HG03439 (cell line): ENCODE measurements around the gene GOLGA6C.
A peak's percentile ranks its signal among the peaks of the same experiment; 100 is the strongest.
"Not testable (repeated sequence)": the region's sequence is repeated elsewhere in the genome, so short reads cannot be mapped to it uniquely, and the experiment has no call there.

Experiments used
- ATAC-seq: cut with Tn5 transposase; IDR thresholded peaks from one replicate; pipeline ENCODE4 v1.9.1; 2021; ENCODE audit warnings: mild to moderate bottlenecking, moderate library complexity; ENCODE audit not compliant: unreplicated experiment

The GOLGA6C gene

DNA sequence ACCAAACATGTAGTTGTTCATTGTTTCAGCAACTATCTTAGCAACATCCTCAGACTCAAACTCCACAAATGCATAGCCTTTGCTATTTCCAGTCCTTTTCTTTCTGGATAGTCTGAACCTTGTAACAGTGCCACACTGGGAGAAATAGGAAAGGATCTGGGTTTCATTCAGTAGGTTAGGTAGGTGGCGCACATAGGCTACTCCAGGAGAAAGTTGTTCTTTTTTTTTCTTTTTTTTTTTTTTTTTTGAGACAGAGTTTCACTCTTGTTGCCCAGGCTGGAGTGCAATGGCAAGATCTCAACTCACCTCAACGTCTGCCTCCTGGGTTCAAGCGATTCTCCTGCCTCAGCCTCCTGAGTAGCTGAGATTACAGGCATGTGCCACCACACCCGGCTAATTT lies 5.8 kb upstream of the GOLGA6C start:
- not testable (repeated sequence) for ATAC-seq

DNA sequence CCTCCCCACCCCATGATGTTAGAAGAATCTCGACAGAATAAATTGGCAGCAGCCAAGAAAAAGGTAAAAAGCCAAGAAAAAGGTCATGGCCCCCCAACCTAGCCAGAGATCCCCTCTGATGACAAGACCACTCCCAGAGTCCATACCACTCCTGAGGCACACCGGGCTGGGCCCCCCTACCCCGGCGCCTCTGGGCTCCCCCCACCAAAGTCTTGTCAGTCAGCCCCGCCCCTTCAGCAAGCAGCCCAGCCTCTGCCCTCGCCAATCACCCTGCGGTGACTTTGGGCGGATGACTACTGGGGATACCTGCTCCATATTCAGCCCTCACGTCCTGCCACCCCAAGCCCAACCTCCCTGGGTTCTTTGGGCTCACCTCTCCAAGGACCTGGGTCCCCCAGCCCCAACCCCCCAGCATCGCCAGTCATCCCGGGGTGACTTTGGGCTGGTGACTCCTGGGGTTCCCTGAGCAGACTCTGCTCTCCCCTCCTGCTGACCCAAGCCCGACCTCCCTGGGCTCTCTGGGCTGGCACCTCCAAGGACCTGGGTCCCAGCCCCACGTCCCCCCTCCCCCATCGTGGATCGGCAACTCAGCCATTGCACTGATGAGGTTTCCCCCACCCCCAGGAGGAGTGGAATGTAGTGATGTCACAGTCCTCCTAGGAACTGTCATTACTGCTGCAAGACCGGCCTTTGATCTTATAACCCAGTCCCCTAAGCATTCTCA lies 648 bp downstream of the GOLGA6C start:
- ATAC-seq = not testable (repeated sequence)

DNA sequence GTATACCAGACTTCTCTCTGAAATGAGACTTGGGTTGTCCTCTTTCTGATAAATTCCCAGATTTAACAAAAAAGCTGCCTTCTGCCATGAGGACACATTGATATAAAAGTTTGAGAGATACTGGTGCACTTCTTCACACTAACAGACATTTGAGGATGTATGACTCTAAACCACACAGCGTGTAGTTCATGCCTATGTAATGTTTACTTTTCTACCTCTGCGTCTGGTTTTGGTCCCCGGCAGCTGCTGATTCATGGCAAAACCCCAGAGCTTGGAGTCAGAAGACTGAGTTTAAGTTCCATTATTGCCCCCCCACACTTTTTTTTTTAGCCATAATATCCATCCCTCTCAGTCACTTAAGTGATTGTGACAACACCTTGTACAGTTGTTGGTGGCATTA lies 1.7 kb downstream of the GOLGA6C start:
- ATAC-seq = not testable (repeated sequence)

DNA sequence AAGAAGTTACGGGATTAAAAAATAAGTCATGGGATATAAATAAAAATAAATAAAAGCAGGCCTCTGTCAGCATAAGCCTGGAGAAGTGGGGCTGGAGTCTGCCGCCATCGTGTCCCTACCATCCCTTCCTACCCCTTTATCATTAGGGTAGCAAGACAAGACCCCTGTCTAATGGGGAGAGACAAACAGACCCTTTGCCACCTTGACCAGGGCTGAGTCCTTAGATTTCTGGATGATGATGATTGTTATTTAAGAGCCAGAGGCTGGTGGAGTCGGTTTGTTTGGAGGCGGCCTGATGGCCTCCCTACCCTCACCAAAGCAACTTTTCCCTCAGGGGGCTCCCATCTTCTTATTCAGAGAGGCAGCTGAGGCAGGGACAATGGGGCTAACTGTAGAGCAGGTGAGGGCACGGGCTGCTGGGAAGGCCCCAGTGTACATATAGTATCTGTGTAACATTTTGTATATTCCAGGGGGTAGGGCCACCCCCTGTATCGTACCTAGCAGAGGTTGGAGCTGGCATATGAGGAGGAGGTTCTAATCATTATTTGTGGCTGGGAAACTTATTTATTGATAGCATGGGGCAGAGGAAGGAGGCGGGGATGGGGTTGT lies 15.7 kb downstream of the GOLGA6C start:
- not testable (repeated sequence) for ATAC-seq

DNA sequence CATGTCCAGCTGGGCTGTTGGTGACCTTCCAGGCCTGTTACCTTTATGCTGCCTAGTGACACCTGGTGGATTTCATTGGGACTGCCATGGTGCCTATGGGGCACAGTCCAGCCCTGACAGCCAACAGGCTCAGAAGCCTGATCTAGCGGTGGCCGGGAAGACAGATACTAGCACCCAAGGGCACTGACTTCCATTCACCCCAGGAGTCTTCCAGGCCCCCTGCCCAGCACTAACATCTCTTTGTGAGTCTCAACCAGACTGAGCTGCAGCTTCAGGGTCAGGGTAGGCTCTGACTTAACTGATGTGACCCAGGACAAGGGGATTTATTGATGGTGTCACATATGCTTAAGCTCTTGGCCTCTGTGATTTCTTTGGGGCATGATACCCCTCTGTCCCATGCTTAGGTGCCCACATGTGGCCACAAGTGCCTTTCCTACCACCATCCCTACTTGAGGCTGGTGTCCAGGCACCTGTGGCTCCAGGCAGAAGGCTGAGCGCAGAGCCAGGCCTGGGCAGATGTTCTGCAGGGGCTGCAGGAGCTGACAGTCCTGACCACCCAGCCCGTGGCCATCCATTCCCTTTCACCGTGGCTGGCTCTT lies 16.5 kb downstream of the GOLGA6C start:
- ATAC-seq = not testable (repeated sequence)

DNA sequence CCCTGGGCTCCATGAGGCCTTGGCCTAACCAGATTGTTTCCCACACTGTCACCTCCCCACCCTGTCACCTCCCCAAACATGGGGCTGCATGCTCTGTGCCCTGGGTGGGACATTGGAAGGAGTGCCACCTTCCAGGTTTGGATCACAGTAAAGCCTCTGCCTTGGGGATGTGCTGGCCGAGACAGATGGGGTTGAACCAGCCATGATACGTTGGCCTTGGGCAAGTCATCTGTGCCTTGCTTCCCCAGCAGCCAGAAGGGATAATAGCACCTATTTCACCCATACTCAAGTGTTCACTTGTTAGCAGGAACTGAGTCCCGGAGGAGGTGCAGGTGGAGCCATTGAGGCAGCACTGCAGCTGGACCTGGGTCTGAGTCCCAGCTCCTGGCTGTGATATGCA lies 17.5 kb downstream of the GOLGA6C start:
- not testable (repeated sequence) for ATAC-seq

DNA sequence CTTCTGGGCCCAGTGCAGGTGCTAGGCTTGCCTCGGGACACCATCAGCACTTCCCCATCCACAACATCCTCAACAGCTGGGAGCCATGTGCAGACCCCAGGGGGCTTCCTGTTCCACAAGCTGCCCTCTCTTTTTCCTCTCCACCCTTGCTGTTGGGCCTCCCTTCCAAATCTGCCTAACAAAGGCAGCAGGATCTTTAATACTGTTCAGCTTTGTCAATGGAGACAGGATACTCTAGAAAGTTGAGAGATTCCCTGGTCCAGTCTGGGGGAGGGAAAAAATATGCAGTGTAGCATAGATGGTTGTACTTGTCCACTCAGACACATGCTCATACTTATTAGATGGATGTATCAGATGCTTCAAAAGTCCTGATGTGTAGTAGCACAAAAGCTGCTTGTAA lies 20.4 kb downstream of the GOLGA6C start:
- not testable (repeated sequence) for ATAC-seq

DNA sequence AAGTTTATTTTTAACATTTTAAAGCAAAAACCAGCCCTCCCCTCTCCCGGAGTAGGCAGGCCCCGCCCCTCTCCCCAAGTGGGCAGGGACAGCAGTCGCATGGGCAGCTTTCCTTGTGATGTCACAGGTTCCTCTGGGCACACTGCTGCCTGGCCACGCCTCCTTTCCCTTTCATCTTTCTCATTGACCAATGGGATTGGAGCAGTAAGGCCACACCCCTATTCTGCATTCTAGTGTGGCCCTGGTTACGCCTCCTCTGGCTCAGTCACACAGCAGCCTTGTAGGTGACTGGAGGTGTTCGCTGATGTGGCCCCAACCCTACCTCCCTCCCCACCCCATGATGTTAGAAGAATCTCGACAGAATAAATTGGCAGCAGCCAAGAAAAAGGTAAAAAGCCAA lies 24.4 kb downstream of the GOLGA6C start, which contains the start of gene GOLGA6D:
GOLGA6D (plus strand) TSS at position 264 of the 400 bp plus-strand sequence; CDS start at position 305, 41 bp downstream.
- ATAC-seq = not testable (repeated sequence)

DNA sequence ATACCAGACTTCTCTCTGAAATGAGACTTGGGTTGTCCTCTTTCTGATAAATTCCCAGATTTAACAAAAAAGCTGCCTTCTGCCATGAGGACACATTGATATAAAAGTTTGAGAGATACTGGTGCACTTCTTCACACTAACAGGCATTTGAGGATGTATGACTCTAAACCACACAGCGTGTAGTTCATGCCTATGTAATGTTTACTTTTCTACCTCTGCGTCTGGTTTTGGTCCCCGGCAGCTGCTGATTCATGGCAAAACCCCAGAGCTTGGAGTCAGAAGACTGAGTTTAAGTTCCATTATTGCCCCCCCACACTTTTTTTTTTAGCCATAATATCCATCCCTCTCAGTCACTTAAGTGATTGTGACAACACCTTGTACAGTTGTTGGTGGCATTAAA lies 26.0 kb downstream of the GOLGA6C start:
- ATAC-seq = not testable (repeated sequence)

DNA sequence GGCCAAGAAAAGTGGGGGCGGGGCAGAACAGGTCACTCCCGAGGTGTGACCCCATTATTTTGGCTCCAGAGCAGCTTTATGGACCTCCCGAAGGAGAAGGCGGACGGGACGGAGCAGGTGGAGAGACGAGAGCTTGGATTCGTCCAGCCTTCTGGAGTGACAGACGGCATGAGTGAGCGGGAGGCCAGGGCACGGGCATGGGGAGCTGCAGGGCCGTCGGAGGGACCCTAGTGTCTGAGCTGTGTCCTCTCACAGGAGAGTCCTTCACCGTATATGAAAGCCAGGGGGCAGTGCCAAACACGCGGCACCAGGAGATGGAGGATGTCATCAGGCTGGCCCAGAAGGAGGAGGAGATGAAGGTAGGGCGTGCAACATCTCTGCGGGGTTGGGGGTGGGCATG lies 35.5 kb downstream of the GOLGA6C start:
- ATAC-seq = not testable (repeated sequence)

DNA sequence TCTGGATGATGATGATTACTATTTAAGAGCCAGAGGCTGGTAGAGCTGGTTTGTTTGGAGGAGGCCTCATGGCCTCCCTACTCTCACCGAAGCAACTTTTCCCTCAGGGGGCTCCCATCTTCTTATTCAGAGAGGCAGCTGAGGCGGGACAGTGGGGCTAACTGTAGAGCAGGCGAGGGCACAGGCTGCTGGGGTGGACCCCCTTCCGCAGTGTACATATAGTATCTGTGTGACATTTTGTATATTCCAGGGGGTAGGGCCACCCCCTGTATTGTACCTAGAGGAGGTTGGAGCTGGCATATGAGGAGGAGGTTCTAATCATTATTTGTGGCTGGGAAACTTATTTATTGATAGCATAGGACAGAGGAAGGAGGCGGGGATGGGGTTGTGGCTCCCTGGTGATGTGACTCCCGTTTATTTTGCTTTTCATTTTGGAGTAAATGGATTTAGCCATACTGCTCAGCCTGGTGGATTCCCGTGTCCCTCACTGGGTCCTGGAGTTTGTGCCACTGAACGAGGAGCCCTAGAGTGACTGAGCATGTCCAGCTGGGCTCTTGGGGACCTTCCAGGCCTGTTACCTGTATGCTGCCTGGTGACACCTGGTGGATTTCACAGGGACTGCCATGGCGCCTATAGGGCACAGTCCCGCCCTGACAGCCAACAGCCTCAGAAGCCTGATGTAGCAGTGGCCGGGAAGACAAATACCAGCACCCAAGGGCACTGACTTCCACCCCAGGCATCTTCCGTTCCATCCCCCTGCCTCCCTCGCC lies 40.6 kb downstream of the GOLGA6C start:
- peak; percentile 44 for ATAC-seq

DNA sequence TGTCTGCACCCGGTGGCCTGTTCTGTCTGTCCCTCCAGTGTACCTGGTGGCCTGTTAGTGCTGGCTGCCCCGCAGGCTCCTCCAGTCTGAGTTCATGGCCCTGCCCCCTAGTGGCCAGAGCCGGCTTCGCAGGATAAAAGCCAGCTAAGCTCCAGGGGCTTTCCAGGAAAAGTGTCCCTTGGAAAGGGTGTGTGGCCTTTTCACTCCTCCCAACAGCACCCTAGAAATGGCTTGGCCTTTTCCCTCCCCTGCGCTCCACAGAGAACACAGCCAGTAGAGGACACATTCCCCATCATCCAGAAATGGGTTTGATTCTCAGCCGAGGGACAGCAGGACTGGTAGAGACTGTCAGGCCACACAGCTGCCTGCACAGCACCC lies 41.2 kb downstream of the GOLGA6C start:
- ATAC-seq = peak; percentile 56

DNA sequence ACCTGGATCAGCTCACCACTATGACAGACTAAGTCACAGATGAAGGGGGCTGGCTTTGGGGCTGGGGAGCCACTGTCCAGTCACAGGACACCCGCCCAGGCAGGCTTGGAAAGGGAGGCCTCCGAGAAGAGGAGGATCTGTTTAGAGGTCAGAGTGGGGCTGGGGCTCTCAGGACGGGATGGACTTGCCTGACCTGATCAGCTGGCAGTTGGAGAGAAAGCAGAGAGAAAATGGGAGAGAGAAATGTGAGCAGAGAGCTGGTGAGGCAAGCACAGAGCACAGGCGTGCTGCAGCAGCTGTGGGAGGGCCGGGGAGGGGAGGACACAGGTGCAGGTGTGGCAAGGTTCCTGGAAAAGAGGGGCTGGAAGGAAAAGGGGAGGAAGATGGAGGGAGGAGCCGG lies 41.9 kb downstream of the GOLGA6C start:
- ATAC-seq = not testable (repeated sequence)

DNA sequence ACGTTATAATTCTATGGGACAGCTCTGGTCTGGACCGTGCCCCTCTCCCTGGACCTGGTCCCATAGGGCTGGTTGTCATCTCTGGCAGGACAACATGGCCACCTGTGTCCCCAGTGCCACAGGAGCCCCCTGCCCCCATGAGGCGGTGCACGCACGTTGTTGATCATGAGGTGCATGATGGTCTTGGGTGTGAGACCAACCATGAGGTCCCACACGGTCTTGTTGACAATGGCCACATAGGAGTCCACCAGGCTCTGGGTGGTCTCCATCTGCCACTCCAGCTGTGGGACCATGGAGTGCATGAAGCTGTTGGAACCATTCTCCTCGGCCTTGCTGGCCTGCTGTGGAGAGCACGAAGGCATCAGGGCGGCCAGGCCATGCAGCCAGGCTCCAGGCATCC lies 44.2 kb downstream of the GOLGA6C start:
- ATAC-seq = no peak

DNA sequence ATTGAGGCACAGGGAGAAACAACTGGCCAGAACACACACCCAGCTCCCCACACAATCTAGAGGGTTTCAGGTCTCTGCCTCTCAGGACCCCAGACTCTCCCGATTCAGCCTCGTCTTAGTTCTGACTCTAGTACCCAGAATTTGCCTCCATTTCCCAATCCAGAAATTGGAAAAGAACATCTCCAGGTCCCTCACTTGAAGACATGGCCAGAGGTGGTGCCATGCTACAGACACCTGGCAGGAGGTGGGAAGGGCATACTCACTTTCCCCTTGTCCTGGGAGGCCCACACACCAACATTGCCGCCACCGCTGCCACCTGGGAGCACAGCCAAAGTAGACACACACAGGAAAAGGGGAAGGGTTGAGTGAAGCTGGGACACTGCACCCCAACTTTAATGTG lies 44.6 kb downstream of the GOLGA6C start:
- not testable (repeated sequence) for ATAC-seq

DNA sequence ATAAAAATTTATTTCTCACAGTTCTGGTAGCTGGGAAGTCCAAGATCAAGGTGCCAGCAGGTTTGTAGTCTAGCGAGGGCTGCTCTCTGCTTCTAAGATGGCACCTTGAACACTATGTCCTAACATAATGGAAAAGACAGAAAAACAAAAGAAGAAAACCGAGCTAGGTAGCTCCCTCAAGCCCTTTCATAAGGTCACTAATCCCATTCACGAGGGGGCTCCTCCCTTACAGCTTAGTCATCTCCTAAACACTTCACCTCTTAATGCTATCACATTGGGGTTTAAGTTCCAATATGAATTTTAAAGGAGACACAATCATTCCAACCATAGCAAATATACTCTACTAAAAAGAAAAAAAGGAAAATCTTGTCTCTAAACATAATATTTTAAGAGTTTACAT lies 48.1 kb downstream of the GOLGA6C start:
- no peak for ATAC-seq

DNA sequence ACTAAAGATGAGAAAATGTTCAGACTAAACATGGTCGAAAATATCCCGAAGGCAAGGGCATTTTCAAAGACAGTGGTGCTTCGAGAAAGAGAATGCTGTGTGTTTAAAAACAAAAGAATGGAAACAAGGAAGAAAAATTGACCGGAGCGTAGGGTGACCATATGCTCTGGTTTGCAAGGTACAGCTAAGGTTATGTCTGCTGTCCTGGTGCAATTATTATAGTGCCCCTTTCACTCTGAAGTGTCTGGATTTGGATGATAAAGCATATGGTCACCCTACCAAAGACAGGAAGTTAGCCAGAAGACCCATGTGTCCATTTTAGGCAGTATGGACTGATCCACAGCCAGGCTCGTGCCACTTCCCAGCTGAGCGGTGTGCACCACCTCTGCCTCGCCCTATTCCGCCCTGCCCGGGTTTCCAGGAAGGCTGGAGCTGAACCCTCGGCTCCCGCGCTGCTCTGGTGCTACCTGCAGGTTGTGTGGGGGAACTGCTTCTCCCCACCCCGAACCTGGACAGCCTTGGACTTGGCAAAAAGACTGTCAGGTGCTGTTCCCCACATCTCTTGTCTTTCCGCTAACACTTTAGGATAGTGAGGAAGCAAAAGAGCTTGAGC lies 49.8 kb downstream of the GOLGA6C start:
- ATAC-seq = no peak

DNA sequence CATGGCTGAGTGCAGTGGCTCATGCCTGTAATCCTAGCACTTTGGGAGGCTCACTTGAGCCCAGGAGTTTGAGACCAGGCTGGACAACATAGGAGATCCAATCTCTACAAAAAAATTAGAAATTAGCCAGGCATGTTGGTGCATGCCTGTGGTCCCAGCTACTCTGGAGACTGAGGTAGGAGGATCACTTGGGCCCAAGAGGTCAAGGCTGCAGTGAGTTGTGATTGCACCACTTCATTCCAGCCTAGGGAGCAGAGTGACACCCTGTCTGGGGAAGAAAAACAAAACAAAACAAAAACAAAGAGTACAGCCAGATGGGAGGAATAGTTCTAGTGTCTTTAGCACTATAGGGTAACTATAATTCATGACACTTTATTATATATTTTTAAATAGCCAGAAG lies 51.6 kb downstream of the GOLGA6C start:
- ATAC-seq = no peak

DNA sequence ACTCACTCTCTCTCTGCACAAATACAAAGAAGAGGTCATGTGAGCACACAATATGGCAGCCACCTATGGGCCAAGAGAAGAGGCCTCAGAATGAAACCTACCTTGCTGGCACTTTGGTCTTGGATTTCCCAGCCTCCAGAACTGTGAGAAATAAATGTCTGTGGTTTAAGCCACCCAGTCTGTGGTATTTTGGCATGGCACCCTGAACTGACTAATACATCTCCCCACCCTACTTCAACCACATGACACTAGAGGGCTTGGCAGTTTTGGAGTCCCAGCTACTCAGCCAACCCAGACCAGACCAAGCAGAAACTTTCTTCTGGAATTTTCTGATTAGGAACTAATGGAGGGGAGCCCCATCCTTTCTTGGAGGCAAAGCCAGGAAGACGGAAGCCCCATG lies 54.4 kb downstream of the GOLGA6C start:
- ATAC-seq = not testable (repeated sequence)

DNA sequence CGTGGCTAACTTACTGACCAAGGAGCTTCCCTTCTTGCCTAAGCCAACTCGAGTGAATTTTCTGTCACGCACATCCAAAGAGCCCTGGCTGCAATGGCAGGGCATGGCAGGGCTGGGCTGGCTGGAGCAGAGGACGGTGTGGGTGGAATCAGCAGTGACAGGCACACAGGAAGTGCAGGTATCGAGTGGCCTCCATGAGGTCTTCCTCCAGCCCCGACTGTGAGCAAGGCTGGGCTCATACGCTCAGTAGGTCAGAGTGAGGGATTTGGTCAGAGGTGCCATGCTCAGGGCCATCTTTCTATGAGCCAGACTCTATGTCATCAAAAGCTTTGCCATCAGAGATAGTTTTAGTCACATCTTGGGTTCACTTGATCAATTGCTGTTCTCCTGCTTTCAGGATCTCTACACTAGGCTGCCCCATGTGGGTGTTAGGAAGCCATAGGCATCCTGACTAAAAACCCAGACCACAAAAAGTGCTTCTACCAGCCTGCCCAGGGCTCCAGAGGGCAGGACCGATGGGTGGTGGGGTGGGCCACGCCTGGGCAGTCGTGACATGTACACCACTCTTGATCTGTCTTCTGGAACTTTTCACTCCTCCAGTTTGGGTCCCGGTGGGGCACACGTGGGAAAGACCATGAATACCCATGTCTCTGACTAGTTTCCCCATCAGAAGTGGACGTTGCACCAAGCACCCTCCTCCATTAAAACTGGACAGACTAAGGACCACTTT lies 55.1 kb downstream of the GOLGA6C start:
- no peak for ATAC-seq
